GM19463 (cell line): ENCODE results near the gene NDUFAF7.
"Not testable (repeated sequence)": the region's sequence is repeated elsewhere in the genome, so short reads cannot be mapped to it uniquely, and the experiment has no call there.

Source experiments
- ATAC-seq: cut with Tn5 transposase; IDR thresholded peaks from one replicate; pipeline ENCODE4 v1.9.1; 2021; ENCODE audit warnings: mild to moderate bottlenecking, moderate library complexity; ENCODE audit not compliant: unreplicated experiment

NDUFAF7 gene

DNA sequence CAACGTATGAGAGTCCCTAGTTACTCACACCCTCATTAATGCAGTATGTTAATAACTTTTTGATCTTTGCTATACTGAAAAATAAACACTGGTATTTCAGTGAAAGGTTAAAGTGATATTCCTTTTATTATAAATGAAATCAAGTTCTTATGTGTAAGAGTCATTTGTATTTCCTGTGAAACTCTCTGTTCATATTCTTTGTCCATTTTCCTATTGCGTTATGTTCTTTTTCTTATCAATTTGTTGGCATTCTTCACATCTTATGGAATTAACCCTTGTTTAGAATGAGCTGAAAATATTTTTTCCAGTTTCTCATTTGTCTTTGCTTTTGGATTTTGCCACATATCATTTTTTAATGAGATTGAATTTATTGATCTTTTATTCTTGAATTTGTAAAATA is 44.8 kb downstream of the NDUFAF7 start:
- ATAC-seq, result no peak

DNA sequence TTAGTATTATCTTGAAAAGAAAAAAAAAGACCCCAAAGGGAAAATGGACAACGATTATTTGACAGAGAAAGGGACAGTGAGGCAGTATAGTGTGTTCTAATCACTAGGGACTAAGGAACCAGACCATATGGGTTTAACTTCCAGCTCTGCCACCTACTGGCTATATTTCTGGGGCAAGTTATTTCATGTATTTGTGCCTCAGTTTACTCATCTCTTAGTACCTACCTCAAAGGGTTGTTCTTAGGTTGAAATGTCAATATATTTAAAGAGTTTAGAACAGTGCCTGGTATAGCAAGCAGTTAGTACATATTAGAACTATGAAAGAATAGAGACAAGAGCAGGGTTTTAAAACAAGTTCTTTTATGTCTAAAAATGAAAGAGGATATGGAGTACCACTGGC is 50.5 kb downstream of the NDUFAF7 start:
- ATAC-seq, result no peak

DNA sequence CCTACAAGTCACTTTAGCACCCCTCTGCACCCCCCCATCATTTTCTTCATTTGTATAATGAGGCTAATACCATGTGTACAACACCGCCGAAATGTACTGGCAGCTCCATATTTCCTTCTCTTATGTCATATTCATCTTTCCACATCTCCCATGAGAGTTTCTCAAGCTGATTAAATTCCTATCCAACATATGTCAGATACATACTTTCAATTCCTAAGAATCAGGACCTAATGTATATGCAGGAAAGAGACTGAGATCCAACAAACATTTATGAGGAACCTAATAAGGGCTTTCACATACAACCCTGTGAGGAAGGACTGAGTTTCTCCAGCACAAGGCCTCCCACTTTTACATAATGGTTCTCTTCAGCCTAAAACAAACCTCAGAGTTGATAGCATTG is 51.3 kb downstream of the NDUFAF7 start:
- ATAC-seq, result no peak

DNA sequence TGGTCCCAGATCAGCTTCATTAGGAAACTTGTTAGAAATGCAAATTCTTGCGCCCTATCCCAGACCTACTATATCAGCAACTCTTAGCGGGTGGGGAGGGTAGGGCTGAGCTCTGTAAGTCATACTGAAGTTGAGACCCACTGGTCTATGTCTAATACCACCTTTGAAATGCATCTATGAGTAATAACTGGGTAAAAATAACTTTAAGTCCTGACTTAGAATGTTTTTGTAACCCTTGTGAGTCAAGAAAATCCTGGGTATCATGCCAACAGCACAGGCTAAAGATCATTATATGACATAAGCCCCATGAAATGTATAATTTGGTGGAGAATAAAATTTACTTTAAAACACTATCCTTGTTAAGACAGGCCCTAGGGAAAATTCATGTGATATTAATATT is 51.7 kb downstream of the NDUFAF7 start:
- ATAC-seq, result no peak

DNA sequence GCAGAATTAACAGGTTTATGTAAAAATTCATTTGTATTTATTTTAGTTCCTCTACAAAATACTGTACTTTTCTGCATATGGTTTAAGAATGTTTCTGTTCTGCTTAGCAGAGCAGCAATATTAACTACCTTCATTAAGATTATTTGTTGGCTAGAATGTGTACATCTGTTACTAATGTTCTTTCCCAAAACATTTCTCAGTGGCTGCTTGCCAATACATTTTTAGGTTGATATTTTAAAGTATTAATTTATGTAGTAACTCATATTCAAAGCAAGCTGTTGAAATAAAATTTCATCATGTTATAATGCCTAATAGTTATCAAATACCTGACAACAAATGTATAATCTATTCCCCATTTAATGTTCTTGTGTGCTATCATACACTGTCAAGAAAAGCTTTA is 52.9 kb downstream of the NDUFAF7 start:
- ATAC-seq, result no peak

DNA sequence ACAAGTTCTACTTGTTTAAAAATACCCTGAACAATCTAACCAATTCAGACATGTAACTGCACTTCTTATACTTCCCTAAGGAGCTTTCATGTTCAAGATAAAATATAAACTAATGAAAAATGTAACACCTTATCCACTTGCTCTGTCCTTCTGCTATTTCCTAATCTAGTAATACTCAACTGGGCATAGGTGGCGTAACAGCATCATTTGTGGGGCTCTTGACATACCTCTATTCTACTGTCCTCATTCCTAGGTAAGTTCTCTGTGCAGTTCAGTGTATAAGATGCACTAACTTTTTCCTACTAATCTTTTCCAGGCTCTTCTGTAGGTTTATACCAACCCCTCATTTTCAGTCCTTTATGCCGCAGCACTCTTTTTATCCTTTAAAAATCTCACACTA is 56.5 kb downstream of the NDUFAF7 start:
- no peak for ATAC-seq

DNA sequence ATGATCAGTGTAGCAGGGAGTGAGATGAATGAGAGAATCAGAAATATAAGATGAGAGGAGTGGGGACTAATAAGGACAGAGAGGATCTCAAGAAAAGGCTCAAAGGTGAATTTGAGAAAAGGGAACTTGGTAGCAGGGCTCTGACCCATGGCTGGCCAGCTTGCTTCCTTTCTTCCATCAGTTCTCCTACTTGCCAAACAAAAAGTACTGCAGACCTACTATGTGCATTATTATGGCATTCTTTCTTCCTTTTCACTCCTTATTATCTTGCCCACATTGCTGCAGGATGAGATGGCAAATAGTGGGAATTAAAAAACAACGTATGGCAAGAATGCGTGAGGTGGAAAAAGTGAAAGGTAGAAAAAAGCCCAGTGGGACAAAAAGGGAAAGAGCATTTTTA is 60.2 kb downstream of the NDUFAF7 start:
- no peak for ATAC-seq

DNA sequence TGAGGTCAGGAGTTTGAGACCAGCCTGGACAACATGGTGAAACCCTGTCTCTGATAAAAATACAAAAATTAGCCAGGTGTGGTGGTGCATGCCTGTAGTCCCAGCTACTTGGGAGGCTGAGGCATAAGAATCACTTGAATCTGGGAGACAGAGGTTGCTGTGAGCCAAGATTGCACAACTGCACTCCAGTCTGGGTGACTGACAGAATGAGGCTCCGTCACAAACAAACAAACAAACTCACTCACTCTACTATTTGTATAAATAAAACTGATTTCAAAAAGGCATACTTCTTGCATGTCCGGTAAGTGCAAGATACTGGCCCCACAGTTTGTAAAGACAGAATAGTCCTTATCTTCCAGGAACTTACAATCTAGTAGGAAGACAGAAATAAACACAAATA is 63.4 kb downstream of the NDUFAF7 start:
- not testable (repeated sequence) for ATAC-seq

DNA sequence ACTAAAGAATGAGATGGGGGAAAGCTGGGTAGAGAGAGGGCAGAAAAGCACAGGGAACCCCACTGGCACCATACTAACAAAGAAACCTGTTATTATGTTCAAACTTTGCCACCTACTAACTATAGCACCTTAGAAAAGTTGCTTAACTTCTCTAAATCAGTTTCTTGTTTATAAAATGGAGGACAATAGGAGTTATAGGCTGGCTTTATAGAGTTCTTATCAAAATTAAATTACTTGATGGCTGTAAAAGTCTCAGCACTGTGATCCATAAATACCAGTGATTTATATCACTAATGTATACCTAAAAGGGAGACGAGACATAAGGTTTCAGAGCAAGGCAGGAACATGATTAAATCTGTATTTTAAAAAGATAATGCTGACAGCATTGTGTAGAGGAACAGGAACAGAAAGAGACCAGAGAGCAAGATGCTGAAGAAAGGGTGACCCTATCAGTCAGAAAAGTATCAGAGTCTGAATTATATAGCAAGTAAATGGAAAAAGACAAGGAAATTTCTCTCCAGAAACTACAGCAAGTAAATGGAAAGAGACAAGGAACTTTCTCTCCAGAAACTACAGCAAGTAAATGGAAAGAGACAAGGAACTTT is 64.1 kb downstream of the NDUFAF7 start:
- no peak for ATAC-seq

DNA sequence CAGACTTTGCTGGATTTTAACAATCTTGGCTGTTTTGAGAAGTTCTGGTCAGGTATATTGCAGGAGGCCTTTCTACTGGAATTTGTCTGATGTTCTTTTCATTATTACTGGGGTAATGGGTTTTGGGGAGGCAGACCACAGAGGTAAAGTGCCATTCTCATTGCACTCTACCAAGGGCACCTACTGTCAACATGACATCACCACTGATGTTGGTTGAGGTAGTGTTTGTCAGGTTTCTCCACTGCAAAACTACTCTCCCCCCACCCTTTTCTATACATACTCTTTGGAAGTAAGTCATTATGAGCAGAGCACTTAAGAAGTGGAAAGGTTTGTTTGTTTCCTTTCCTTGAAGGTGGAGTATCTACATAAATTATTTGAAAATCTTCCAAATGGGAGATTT is 66.2 kb downstream of the NDUFAF7 start:
- ATAC-seq, result no peak
